Measurements from ENCODE around the gene SDE2.
"Not testable (repeated sequence)": the region's sequence is repeated elsewhere in the genome, so short reads cannot be mapped to it uniquely, and the experiment has no call there.

The SDE2 gene

GRCh38 chr1:226026833-226027232 lies 27.7 kb upstream of the SDE2 start:
- no peak for TF ChIP-seq CTCF (conservative IDR thresholded peaks at IDR 0.05)
- H3K27ac ChIP-seq: no peak overlapping the region

- H3K27ac ChIP-seq: no peak overlapping the region
- no peak for TF ChIP-seq CTCF (conservative IDR thresholded peaks at IDR 0.05)
Observed at GRCh38 chr1:226023735-226024134, 24.6 kb upstream of the SDE2 start.

- TF ChIP-seq CTCF (conservative IDR thresholded peaks at IDR 0.05): no peak
- H3K27ac ChIP-seq: no peak overlapping the region
Observed at GRCh38 chr1:226021801-226022200, 22.7 kb upstream of the SDE2 start.

- H3K27ac ChIP-seq: no peak overlapping the region
- TF ChIP-seq CTCF (conservative IDR thresholded peaks at IDR 0.05): no peak
Observed at GRCh38 chr1:226021401-226021800, 22.3 kb upstream of the SDE2 start.

- no peak for TF ChIP-seq CTCF (conservative IDR thresholded peaks at IDR 0.05)
- no peak overlapping the region for H3K27ac ChIP-seq
Observed at GRCh38 chr1:226019572-226019971, 20.4 kb upstream of the SDE2 start.

GRCh38 chr1:226017070-226017469 lies 17.9 kb upstream of the SDE2 start:
- H3K27ac ChIP-seq: no peak overlapping the region
- no peak for TF ChIP-seq CTCF (conservative IDR thresholded peaks at IDR 0.05)

DNA sequence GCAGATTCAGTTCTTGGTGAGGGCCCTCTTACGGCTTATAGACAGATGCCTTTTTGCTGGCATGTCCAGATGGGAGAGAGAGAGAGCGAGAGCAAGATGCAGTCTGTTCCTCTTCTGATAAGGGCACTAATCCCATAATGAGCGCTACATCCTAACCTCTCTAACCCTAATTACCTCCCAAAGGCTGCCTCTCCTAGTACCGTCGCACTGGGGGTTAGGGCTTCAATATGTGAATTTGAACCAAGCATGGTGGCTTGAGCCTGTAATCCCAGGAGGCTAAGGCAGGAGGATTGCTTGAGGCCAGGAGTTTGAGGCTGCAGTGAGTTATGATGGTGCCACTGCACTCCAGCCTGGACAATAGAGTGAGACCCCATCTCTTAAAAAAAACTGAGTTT lies 10.5 kb upstream of the SDE2 start:
- no peak overlapping the region for H3K27ac ChIP-seq
- TF ChIP-seq CTCF (conservative IDR thresholded peaks at IDR 0.05): no peak

DNA sequence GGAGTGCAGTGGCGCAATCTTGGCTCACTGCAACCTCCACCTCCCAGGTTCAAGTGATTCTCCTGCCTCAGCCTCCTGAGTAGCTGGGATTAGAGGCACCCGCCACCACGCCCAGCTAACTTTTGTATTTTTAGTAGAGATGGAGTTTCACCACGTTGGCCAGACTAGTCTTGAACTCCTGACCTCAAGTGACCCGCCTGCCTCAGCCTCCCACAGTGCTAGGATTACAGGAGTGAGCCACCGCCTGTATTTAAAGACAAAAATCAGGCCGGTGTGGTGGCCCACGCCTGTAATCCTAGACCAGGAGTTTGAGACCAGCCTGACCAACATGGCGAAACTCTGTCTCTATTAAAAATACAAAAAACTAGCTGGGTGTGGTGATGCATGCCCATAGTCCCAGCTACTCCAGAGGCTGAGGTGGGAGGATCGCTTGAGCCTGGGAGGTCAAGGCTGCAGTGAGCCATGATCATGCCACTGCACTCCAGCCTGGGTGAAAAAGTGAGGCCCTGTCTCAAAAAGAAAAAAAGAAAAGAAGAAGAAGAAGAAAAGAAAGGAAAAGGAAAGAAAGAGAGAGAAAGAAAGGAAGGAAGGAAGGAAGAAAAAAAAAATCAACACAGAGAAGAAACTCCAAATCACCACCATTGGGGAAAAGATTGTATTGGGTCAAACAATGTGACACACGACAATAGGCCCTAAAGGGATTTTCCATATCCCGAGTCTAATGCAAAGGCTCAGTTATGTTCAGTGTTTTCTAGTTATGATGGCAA lies 8.2 kb upstream of the SDE2 start:
- not testable (repeated sequence) for H3K27ac ChIP-seq
